Osteocyte (in vitro differentiated cells): Measurements from ENCODE around the gene AMBRA1. TPM values are rescaled to one million over a fixed set of nuclear protein-coding genes. Genes with fewer than 3 reads are reported as not detected.

ENCODE experiments used
- DNase-seq: peaks from one replicate; pipeline ENCODE4 v3.0.0; 2021; ENCODE audit warnings: mixed read lengths; ENCODE audit not compliant: unreplicated experiment; ENCODE audit errors: extremely low spot score
- H3K27ac Mint-ChIP-seq: one replicate; pipeline ENCODE4 v1.8.0; 2021; ENCODE audit warnings: mild to moderate bottlenecking, mixed read lengths; ENCODE audit not compliant: unreplicated experiment
- H3K27me3 Mint-ChIP-seq: one replicate; pipeline ENCODE4 v1.8.0; 2021; ENCODE audit warnings: mixed read lengths; ENCODE audit not compliant: unreplicated experiment
- H3K36me3 Mint-ChIP-seq: one replicate; pipeline ENCODE4 v1.8.0; 2021; ENCODE audit warnings: mixed read lengths; ENCODE audit not compliant: unreplicated experiment
- H3K4me1 Mint-ChIP-seq: one replicate; pipeline ENCODE4 v1.8.0; 2021; ENCODE audit warnings: mixed read lengths; ENCODE audit not compliant: unreplicated experiment
- H3K4me3 Mint-ChIP-seq: one replicate; pipeline ENCODE4 v1.8.0; 2021; ENCODE audit warnings: mild to moderate bottlenecking, moderate library complexity, mixed read lengths; ENCODE audit not compliant: unreplicated experiment
- H3K9me3 Mint-ChIP-seq: one replicate; pipeline ENCODE4 v1.8.0; 2021; ENCODE audit warnings: mixed read lengths; ENCODE audit not compliant: unreplicated experiment
- total RNA-seq: library from RNA; stranded (reverse); gene quantifications from 2 replicates; pipeline ENCODE4 v1.2.1, GENCODE V29; 2021
- TF ChIP-seq, protein P1 (sequence below): fragments of 200-600 bp; sonication (generic); IDR thresholded peaks from 2 replicates; pipeline ENCODE4 v1.5.0; 2021; ENCODE audit warnings: antibody characterized with exemption, mild to moderate bottlenecking, moderate library complexity

AMBRA1 gene
- total RNA-seq, 1 donor from 2014 or later = 32.1 TPM

DNA sequence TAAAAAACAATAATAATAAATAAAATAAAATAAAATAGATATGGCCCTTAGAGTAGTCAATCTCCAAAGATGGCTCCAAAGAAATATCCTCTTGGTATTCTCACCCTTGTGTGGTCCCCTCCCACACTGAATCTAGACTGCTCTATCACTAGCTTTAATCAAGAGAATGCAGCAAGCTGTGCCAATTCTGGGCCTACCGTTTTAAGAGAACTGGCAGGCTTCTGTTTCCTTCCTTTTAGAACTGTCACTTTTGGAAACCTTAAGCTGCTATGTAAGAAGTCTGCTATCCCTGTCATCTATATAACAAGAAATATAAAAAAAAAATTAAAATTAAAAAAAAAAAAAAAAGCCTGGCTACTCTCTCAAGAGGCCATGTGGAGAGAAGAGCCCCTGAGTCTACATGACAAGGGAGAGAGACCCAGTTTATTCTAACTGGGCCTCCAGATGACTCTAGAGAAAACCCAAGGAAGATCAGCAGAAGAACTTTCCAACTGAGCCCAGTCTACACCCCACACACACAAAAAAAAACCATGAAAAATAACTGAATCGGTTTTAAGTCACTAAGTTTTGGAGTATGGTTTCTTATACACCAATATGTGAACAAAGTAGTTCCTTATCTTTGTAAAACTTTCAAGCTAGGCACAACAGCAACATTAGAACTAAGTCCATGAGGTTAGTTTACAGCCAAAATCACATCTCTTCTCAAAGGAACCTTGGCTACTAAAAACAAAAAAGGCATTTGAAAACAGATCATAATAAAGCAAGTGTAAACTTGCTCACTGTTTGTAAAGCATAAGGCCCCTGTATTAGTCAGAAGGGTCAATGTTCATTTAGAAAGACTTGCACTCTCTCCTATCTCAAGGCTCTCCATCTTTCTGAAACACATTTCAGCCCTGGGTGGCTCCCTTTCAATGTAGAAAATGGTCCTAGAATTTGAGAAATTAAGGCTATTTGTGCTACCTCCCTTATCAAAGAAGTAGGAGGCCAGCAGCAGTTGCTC is 67.3 kb downstream of the AMBRA1 start:
- no peak for DNase-seq
- Mint-ChIP-seq H3K36me3 (peaks cover 2% of the 10 kb centered on the region), H3K4me3 (no peak overlapping the region), H3K27me3 (no peaks in the 10 kb centered on the region), H3K9me3 (no peaks in the 10 kb centered on the region), H3K27ac (no peak overlapping the region), H3K4me1 (peaks cover 21% of the 10 kb centered on the region)
- TF ChIP-seq, protein P1, sequence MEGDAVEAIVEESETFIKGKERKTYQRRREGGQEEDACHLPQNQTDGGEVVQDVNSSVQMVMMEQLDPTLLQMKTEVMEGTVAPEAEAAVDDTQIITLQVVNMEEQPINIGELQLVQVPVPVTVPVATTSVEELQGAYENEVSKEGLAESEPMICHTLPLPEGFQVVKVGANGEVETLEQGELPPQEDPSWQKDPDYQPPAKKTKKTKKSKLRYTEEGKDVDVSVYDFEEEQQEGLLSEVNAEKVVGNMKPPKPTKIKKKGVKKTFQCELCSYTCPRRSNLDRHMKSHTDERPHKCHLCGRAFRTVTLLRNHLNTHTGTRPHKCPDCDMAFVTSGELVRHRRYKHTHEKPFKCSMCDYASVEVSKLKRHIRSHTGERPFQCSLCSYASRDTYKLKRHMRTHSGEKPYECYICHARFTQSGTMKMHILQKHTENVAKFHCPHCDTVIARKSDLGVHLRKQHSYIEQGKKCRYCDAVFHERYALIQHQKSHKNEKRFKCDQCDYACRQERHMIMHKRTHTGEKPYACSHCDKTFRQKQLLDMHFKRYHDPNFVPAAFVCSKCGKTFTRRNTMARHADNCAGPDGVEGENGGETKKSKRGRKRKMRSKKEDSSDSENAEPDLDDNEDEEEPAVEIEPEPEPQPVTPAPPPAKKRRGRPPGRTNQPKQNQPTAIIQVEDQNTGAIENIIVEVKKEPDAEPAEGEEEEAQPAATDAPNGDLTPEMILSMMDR = no peak

DNA sequence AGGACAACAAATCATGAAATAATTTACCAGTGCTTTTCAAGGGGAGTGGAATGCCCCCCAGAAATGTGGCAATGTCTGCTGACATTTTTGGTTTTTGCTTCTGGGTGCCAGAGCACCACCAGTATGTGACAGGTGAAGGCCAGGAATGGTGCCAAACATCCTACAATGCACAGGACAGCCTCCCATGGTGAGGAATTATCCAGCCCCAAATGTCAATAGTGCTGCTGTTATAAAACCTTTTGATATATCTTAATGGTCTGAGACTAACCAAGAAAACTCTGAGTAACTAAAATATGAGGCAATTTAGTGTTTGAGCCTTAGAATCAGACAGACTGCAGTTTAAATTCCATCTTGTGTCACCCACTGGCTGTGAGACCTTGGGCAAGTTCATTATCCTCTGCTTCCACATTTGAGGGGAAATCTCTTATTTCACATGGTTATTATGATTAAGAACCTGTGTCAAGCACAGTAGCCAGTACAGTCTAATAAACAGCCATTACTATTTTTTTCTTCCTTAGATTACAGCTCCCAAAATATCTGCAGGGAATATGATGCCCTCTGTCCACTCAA is 69.5 kb downstream of the AMBRA1 start:
- Mint-ChIP-seq H3K4me1 (peaks cover 34% of the 10 kb centered on the region), H3K27ac (no peak overlapping the region), H3K9me3 (no peaks in the 10 kb centered on the region), H3K4me3 (no peak overlapping the region), H3K27me3 (no peaks in the 10 kb centered on the region), H3K36me3 (peaks cover 2% of the 10 kb centered on the region)
- no peak for DNase-seq
- TF ChIP-seq, protein P1 = no peak

DNA sequence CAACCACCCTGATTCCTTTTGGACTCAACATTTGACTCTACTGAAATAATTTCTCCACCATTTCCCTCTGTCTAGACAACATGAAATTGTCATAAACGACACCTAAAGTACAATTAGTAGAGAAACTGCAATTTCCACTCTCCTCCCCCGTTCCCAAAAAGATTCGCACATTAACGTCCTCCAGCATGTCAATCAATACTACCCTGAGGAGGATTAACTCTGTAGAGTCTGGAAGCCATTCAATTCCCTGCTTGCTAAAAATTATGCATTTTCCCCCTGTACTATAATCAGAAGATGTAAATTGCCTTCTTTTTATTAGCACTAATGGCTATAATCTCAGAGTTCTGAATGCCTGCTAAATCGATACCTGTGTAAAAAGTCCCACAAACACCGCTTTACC is 70.5 kb downstream of the AMBRA1 start:
- Mint-ChIP-seq H3K36me3 (peaks cover 2% of the 10 kb centered on the region), H3K27me3 (no peaks in the 10 kb centered on the region), H3K4me1 (peaks cover 35% of the 10 kb centered on the region), H3K9me3 (no peaks in the 10 kb centered on the region), H3K27ac (no peak overlapping the region), H3K4me3 (no peak overlapping the region)
- DNase-seq = no peak
- TF ChIP-seq, protein P1 = no peak

DNA sequence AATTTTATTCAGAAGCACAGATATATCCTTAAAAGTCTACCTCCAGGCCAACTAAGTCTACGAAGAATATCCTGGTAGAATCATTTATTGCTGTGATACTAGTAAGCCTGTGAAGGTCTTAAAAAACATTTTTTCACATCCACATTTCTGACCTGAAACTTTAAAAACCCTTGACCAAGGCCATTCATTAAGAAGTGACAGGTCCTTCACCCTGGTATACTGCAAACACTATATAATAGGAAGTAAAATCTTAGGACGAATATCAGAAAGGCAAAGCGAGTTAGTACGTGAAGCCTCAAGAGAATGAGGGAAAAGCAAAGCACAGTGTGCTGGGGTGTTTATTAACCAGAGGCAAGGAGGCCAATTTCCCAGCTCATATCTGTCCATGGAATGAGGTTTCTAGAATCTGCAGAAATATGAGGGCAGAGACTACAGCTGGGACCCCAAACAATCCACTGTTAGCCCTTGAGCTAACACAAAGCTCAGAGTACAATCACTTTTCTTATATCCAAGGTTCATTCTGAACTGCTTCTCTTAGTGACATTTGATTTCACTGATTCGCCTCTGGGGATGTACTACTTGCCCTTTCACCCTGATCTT is 71.0 kb downstream of the AMBRA1 start:
- no peaks in the 10 kb centered on the region for H3K9me3 Mint-ChIP-seq
- no peak overlapping the region for H3K27ac Mint-ChIP-seq
- no peak for DNase-seq
- H3K27me3 Mint-ChIP-seq = no peaks in the 10 kb centered on the region
- TF ChIP-seq, protein P1 = no peak
- H3K4me1 Mint-ChIP-seq = peaks cover 35% of the 10 kb centered on the region
- H3K4me3 Mint-ChIP-seq = no peak overlapping the region
- peaks cover 2% of the 10 kb centered on the region for H3K36me3 Mint-ChIP-seq
